H1 (cell line): Measurements from ENCODE around the gene FLVCR1. TPM values are rescaled to one million over a fixed set of nuclear protein-coding genes. Genes with fewer than 3 reads are reported as not detected.

Source experiments
- CTCF ChIA-PET: fragments of 300-600 bp; sonication (Branson Sonifier 250); formaldehyde crosslinking; loops from one replicate; lab custom pipeline; 2021; ENCODE audit not compliant: partially characterized antibody; lab: Charles Lee
- POLR2A ChIA-PET: fragments of 300-600 bp; sonication (Branson Sonifier 250); formaldehyde crosslinking; loops from one replicate; lab custom pipeline; 2021; ENCODE audit warnings: inconsistent platforms; ENCODE audit not compliant: partially characterized antibody; lab: Charles Lee
- DNase-seq, 2 experiments: peaks; one replicate each; pipeline versions ENCODE4 v3.0.0 to v3.0.0-alpha.2; 2010 to 2022; ENCODE audit warnings: low spot score in 2 of 2, low read depth in 1 of 2, mixed read lengths in 1 of 2
- FAIRE-seq: peaks from 2 replicates; lab custom pipeline; 2011; peaks lifted over from hg19 to GRCh38; lab: Jason Lieb, UNC
- H2AFZ ChIP-seq: 2 replicates; pipeline ENCODE4 v1.8.1; 2012; ENCODE audit warnings: low read length, inconsistent platforms
- H2AK5ac ChIP-seq: 2 replicates; pipeline ENCODE4 v1.6.1; 2013; ENCODE audit warnings: low read depth, low read length
- H2BK120ac ChIP-seq: replicated peaks from 2 replicates; pipeline ENCODE3; 2013; ENCODE audit warnings: low read depth, low read length, inconsistent platforms
- H2BK12ac ChIP-seq: 2 replicates; pipeline ENCODE4 v1.6.1; 2013; ENCODE audit warnings: low read depth, low read length
- H2BK15ac ChIP-seq: 2 replicates; pipeline ENCODE4 v1.6.1; 2013; ENCODE audit warnings: low read length
- H2BK20ac ChIP-seq: 2 replicates; pipeline ENCODE4 v1.6.1; 2013; ENCODE audit warnings: low read length
- H2BK5ac ChIP-seq: 2 replicates; pipeline ENCODE4 v1.6.1; 2013; ENCODE audit warnings: low read depth, low read length
- H3K14ac ChIP-seq: 2 replicates; pipeline ENCODE4 v1.6.1; 2013; ENCODE audit warnings: inconsistent platforms; ENCODE audit not compliant: insufficient read length
- H3K18ac ChIP-seq: 2 replicates; pipeline ENCODE4 v1.6.1; 2013; ENCODE audit warnings: low read length; ENCODE audit errors: extremely low read depth
- H3K23ac ChIP-seq: 2 replicates; pipeline ENCODE4 v1.6.1; 2013; ENCODE audit warnings: inconsistent platforms; ENCODE audit not compliant: insufficient read length
- H3K23me2 ChIP-seq: 2 replicates; pipeline ENCODE4 v1.6.1; 2013; ENCODE audit warnings: low read depth, low read length
- H3K27ac ChIP-seq: 2 replicates; pipeline ENCODE4 v1.6.1; 2011; ENCODE audit warnings: low read depth, low read length, inconsistent platforms
- H3K27me3 ChIP-seq, 4 experiments: replicated peaks in 1 of 4; 1 replicate in 1 of 4; 2 replicates in 3 of 4; pipeline versions ENCODE4 v1.6.1 to v1.8.1; 2011 to 2013; ENCODE audit warnings: low read length in 3 of 4, mild to moderate bottlenecking in 3 of 4, inconsistent platforms in 2 of 4, mixed read lengths in 2 of 4, moderate library complexity in 1 of 4; ENCODE audit not compliant: control insufficient read depth in 3 of 4, insufficient read depth in 3 of 4; ENCODE audit errors: extremely low read depth in 1 of 4
- H3K36me3 ChIP-seq, 4 experiments: 2 replicates each; pipeline versions ENCODE4 v1.6.1 to v1.8.1; 2011 to 2013; ENCODE audit warnings: mild to moderate bottlenecking in 4 of 4, low read length in 3 of 4, moderate library complexity in 2 of 4, control low read depth in 1 of 4, inconsistent platforms in 1 of 4; ENCODE audit not compliant: insufficient read depth in 4 of 4, control insufficient read depth in 2 of 4
- H3K4ac ChIP-seq: replicated peaks from 2 replicates; pipeline ENCODE3; 2013; ENCODE audit warnings: low read length, low read depth, mixed read lengths, inconsistent platforms; ENCODE audit not compliant: insufficient read length
- H3K4me1 ChIP-seq, 4 experiments: replicated peaks in 1 of 4; 1 replicate in 1 of 4; 2 replicates in 3 of 4; pipeline versions ENCODE4 v1.6.1 to v1.8.1; 2011 to 2013; ENCODE audit warnings: low read length in 3 of 4, inconsistent platforms in 2 of 4, mixed read lengths in 1 of 4; ENCODE audit not compliant: insufficient read depth in 4 of 4, control insufficient read depth in 3 of 4
- H3K4me2 ChIP-seq, 2 experiments: 2 replicates each; pipeline versions ENCODE4 v1.6.1 to v1.8.1; 2011 to 2013; ENCODE audit warnings: low read depth in 2 of 2, low read length in 2 of 2, control low read depth in 1 of 2, inconsistent platforms in 1 of 2, mild to moderate bottlenecking in 1 of 2; ENCODE audit not compliant: insufficient read depth in 1 of 2
- H3K4me3 ChIP-seq, 4 experiments: fragments of 200-600, 300-600 bp in 1 of 4; sonication (generic), shearing (Covaris generic), sonication (Bioruptor Twin) in 1 of 4; 2 replicates each; pipeline versions ENCODE4 v1.5.1 to v1.8.1; 2011 to 2016; ENCODE audit warnings: low read length in 4 of 4, low read depth in 3 of 4, control low read depth in 2 of 4, inconsistent platforms in 2 of 4, mild to moderate bottlenecking in 2 of 4, mixed read lengths in 1 of 4, moderate library complexity in 1 of 4; ENCODE audit not compliant: insufficient read depth in 2 of 4; ENCODE audit errors: extremely low read depth in 1 of 4
- H3K56ac ChIP-seq: replicated peaks from 2 replicates; pipeline ENCODE3; 2013; ENCODE audit warnings: low read depth, mild to moderate bottlenecking, mixed read lengths, low read length, inconsistent platforms; ENCODE audit not compliant: insufficient read length
- H3K79me1 ChIP-seq: 2 replicates; pipeline ENCODE4 v1.6.1; 2013; ENCODE audit warnings: low read depth, low read length, control low read depth
- H3K79me2 ChIP-seq, 2 experiments: 2 replicates each; pipeline versions ENCODE4 v1.6.1 to v1.8.1; 2012 to 2013; ENCODE audit warnings: low read length in 2 of 2, mild to moderate bottlenecking in 2 of 2, inconsistent platforms in 1 of 2; ENCODE audit not compliant: insufficient read depth in 2 of 2, control insufficient read depth in 1 of 2
- H3K9ac ChIP-seq, 4 experiments: replicated peaks in 1 of 4; 1 replicate in 1 of 4; 2 replicates in 3 of 4; pipeline versions ENCODE4 v1.6.1 to v1.8.1; 2011 to 2013; ENCODE audit warnings: low read depth in 3 of 4, low read length in 3 of 4, control low read depth in 2 of 4, mild to moderate bottlenecking in 2 of 4, moderate library complexity in 2 of 4, inconsistent platforms in 1 of 4; ENCODE audit errors: extremely low read depth in 1 of 4
- H3K9me3 ChIP-seq, 2 experiments: 2 replicates each; pipeline versions ENCODE4 v1.6.1 to v1.8.1; 2012 to 2013; ENCODE audit warnings: mild to moderate bottlenecking in 2 of 2, moderate library complexity in 2 of 2, control low read depth in 1 of 2, inconsistent platforms in 1 of 2, low read depth in 1 of 2, low read length in 1 of 2, mixed read lengths in 1 of 2; ENCODE audit not compliant: insufficient read depth in 2 of 2
- H4K20me1 ChIP-seq, 2 experiments: replicated peaks in 1 of 2; 2 replicates each; pipeline versions ENCODE3 to v1.8.1; 2011 to 2013; ENCODE audit warnings: inconsistent platforms in 2 of 2, low read length in 2 of 2, mild to moderate bottlenecking in 1 of 2; ENCODE audit not compliant: insufficient read depth in 2 of 2, control insufficient read depth in 1 of 2
- H4K5ac ChIP-seq: 2 replicates; pipeline ENCODE4 v1.6.1; 2013; ENCODE audit warnings: low read length, low read depth, mixed read lengths, inconsistent platforms; ENCODE audit not compliant: insufficient read length
- H4K8ac ChIP-seq: 2 replicates; pipeline ENCODE4 v1.8.0; 2013; ENCODE audit warnings: mild to moderate bottlenecking, moderate library complexity, low read length, inconsistent platforms; ENCODE audit not compliant: insufficient read depth; ENCODE audit errors: extremely low read depth
- H4K91ac ChIP-seq: replicated peaks from 2 replicates; pipeline ENCODE3; 2013; ENCODE audit warnings: low read length, mixed read lengths, inconsistent platforms; ENCODE audit not compliant: insufficient read length
- CREB1 ChIP-seq: IDR thresholded peaks from 2 replicates; pipeline ENCODE4 v1.6.1; 2012; ENCODE audit warnings: inconsistent platforms
- FOSL1 ChIP-seq: IDR thresholded peaks from 2 replicates; pipeline ENCODE4 v1.6.1; 2011; ENCODE audit warnings: mild to moderate bottlenecking, low read depth, low read length, moderate library complexity; ENCODE audit not compliant: insufficient read depth
- GABPA ChIP-seq: IDR thresholded peaks from 2 replicates; pipeline ENCODE4 v1.6.1; 2011; ENCODE audit warnings: mild to moderate bottlenecking, low read length, moderate library complexity, borderline replicate concordance; ENCODE audit not compliant: insufficient read depth
- KDM1A ChIP-seq: fragments of 200-600, 300-600 bp; sonication (generic); IDR thresholded peaks from 2 replicates; pipeline ENCODE4 v1.7.1; 2016; ENCODE audit warnings: mild to moderate bottlenecking, low read length, borderline replicate concordance
- MAFK ChIP-seq: IDR thresholded peaks from 2 replicates; pipeline ENCODE4 v1.6.1; 2012; ENCODE audit warnings: low read depth, mild to moderate bottlenecking, improper control_type of control experiment, low read length
- RFX5 ChIP-seq: IDR thresholded peaks from 2 replicates; pipeline ENCODE4 v1.6.1; 2011; ENCODE audit warnings: low read depth, low read length, improper control_type of control experiment, borderline replicate concordance
- SIX5 ChIP-seq: IDR thresholded peaks from 2 replicates; pipeline ENCODE4 v1.6.1; 2011; ENCODE audit warnings: mild to moderate bottlenecking, low read depth, low read length
- TEAD4 ChIP-seq: IDR thresholded peaks from 2 replicates; pipeline ENCODE4 v1.6.1; 2012; ENCODE audit warnings: low read depth, low read length, inconsistent platforms, mixed read lengths
- WGBS, 2 experiments: shearing (Covaris generic) in 1 of 2; methylation state at CpG; one replicate each; pipeline versions ENCODE4 v1.1.6 to v1.1.7; 2013 to 2015; ENCODE audit warnings: low lambda C conversion rate in 2 of 2, mixed read lengths in 2 of 2, inconsistent platforms in 1 of 2, low coverage in 1 of 2, missing lambda C conversion rate in 1 of 2; ENCODE audit not compliant: insufficient replicate concordance in 2 of 2, insufficient coverage in 1 of 2, insufficient read length in 1 of 2; ENCODE audit errors: extremely low coverage in 1 of 2, missing lambda C conversion rate in 1 of 2; 5-methylcytosine and 5-hydroxymethylcytosine counted together
- polyA plus RNA-seq, 7 experiments: library from polyadenylated mRNA; depleted of rRNA in 3 of 7; stranded (reverse) in 5 of 7; unstranded in 2 of 7; fragments of >200 nt in 5 of 7; fragments of 200-250 nt in 2 of 7; gene quantifications; 1 replicate in 5 of 7; 2 replicates in 1 of 7; 4 replicates in 1 of 7; pipeline versions ENCODE4 v1.2.1 to v1.2.3, GENCODE V29; 2011 to 2013; ENCODE audit warnings: missing spikeins in 2 of 7, mixed read lengths in 2 of 7
- total RNA-seq: library from RNA; stranded (reverse); fragmentation: NEBNext Ultra II Directional; extraction: Animal tissue kit (Norgen Biotek cat#: 25700); gene quantifications from 2 replicates; pipeline ENCODE4 v1.2.1, GENCODE V29; 2021
- TF ChIP-seq, protein P1 (sequence below): IDR thresholded peaks from 2 replicates; pipeline ENCODE4 v1.6.1; 2012; ENCODE audit warnings: inconsistent platforms
- TF ChIP-seq, protein P2 (sequence below): IDR thresholded peaks from 2 replicates; pipeline ENCODE4 v1.6.1; 2012; ENCODE audit warnings: inconsistent platforms

The FLVCR1 gene
- total and polyA plus RNA-seq, 2 of the 8 experiments (the other 6 are each of a cell fraction or from before 2014, with no cell fraction given), result 31.8 to 75.7 TPM

DNA sequence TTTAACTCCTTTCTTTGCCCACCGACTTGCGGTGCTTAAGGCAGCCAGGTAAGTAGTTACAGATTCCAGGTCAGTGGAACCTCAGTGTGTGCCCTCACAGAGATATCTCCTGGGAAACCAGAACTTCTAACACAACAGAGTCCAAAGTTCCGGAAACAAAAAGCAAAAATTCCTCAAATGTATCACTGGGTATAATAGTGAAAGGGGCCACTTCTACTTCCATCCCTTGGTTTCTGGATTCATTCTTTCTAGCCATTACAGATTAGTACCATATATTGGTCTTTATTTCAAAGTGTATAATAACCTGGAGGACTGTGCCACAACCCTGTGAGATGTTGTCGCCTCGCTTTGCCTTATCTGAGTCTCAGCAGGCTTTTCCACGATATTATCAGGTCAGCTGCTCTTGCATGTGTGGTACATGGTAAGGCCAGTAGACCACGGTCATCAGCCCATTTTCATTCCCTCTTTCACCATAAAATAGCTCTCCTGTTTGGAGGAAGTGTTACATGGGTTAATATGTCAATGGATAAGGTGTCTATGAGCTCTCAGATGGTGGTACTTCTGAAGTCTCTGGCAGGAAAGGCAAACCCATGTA is 77.4 kb downstream of the FLVCR1 start:
- no peak overlapping the region for H3K9ac ChIP-seq
- FAIRE-seq (no peak), DNase-seq (peak in 1 of 2 experiments; percentile 10)
- no peaks in the 10 kb centered on the region for H3K79me2 ChIP-seq
- H4K20me1 ChIP-seq, result no peaks in the 10 kb centered on the region
- peaks cover 5 to 11% (median 6%) of the 10 kb centered on the region in 4 experiments; a peak in 6 of 7 replicates for H3K4me1 ChIP-seq
- no peak overlapping the region for H3K56ac ChIP-seq
- no peak overlapping the region for H3K18ac ChIP-seq
- no peak overlapping the region for H2BK20ac ChIP-seq
- no peak overlapping the region for H3K4me2 ChIP-seq
- H3K27ac ChIP-seq, result no peak overlapping the region
- no peaks in the 10 kb centered on the region for H3K36me3 ChIP-seq
- no peak overlapping the region for H4K91ac ChIP-seq
- H3K9me3 ChIP-seq, result peaks cover 0 to 2% of the 10 kb centered on the region in 2 experiments; a peak in 1 of 4 replicates
- TF ChIP-seq TEAD4, result no peak
- no peak for TF ChIP-seq SIX5
- TF ChIP-seq, protein P1, sequence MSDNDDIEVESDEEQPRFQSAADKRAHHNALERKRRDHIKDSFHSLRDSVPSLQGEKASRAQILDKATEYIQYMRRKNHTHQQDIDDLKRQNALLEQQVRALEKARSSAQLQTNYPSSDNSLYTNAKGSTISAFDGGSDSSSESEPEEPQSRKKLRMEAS, result no peak
- no peak for TF ChIP-seq CREB1
- no peak for TF ChIP-seq KDM1A
- TF ChIP-seq, protein P2, sequence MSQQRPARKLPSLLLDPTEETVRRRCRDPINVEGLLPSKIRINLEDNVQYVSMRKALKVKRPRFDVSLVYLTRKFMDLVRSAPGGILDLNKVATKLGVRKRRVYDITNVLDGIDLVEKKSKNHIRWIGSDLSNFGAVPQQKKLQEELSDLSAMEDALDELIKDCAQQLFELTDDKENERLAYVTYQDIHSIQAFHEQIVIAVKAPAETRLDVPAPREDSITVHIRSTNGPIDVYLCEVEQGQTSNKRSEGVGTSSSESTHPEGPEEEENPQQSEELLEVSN, result no peak
- TF ChIP-seq GABPA, result no peak
- no peak for TF ChIP-seq MAFK
- no peak for TF ChIP-seq FOSL1
- TF ChIP-seq RFX5, result no peak
- no peak overlapping the region for H3K23ac ChIP-seq
- no peak overlapping the region for H3K14ac ChIP-seq
- H3K4me3 ChIP-seq, result no peak overlapping the region
- POLR2A ChIA-PET, result interaction anchor here (0.9 to 2.4 kb wide), 4 partner anchors 10 to 37 kb away, joined by 3 to 9 read pairs (median 4); no protein-coding TSS in a partner anchor
- 96% methylated on average over 7 of the region's 7 CpGs; no CpG with 5 or more reads in 1 of the 2 experiments for WGBS, 2 experiments
- CTCF ChIA-PET, result interaction anchor here (0.6 to 1.7 kb wide), 5 partner anchors 8 to 338 kb away, joined by 3 to 8 read pairs (median 4); no protein-coding TSS in a partner anchor
- no peak overlapping the region for H4K8ac ChIP-seq
- no peak overlapping the region for H2BK5ac ChIP-seq
- H3K27me3 ChIP-seq, result peaks cover 0 to 2% (median 0%) of the 10 kb centered on the region in 4 experiments; a peak in 1 of 7 replicates
- no peak overlapping the region for H2AFZ ChIP-seq
- no peaks in the 10 kb centered on the region for H3K23me2 ChIP-seq
- H3K4ac ChIP-seq, result no peak overlapping the region
- no peaks in the 10 kb centered on the region for H3K79me1 ChIP-seq
- no peak overlapping the region for H2BK120ac ChIP-seq
- H2AK5ac ChIP-seq, result no peak overlapping the region
- peak overlapping the region; percentile 36; the same call in 1 of the 2 replicates for H2BK15ac ChIP-seq
- H2BK12ac ChIP-seq, result no peak overlapping the region
- no peak overlapping the region for H4K5ac ChIP-seq
